SK-N-SH (cell line): ENCODE results near the gene OR2C1. TPM values are rescaled to one million over a fixed set of nuclear protein-coding genes. Genes with fewer than 3 reads are reported as not detected.

Experiments
- CTCF ChIA-PET: fragments of 300-600, 350-600 bp; formaldehyde crosslinking; extraction: SDS; loops from one replicate; lab custom pipeline; 2021; lab: Yijun Ruan, JAX
- POLR2A ChIA-PET: fragments of 350-600 bp; sonication (Branson Sonifier 250); formaldehyde crosslinking; extraction: SDS; loops from one replicate; lab custom pipeline; 2020; ENCODE audit warnings: antibody characterized with exemption, inconsistent platforms; lab: Yijun Ruan, JAX
- DNase-seq: peaks from one replicate; pipeline ENCODE4 v3.0.0; 2012
- H2AFZ ChIP-seq: fragments of 200-600 bp; sonication (generic); 2 replicates; pipeline ENCODE4 v1.8.1; 2016; ENCODE audit warnings: antibody characterized with exemption, mild to moderate bottlenecking, low read depth
- H3F3A ChIP-seq: fragments of 200-600 bp; sonication (generic); replicated peaks from 2 replicates; pipeline ENCODE3; 2016; ENCODE audit warnings: antibody characterized with exemption, mild to moderate bottlenecking; ENCODE audit not compliant: insufficient read depth
- H3K27ac ChIP-seq, 2 experiments: fragments of 200-500 bp in 1 of 2; fragments of 200-600 bp in 1 of 2; sonication (Bioruptor generic) in 1 of 2; sonication (generic), shearing (Covaris generic) in 1 of 2; 2 replicates each; pipeline versions ENCODE4 v1.5.1 to v1.6.1; 2014 to 2016; ENCODE audit warnings: low read depth in 2 of 2, inconsistent platforms in 1 of 2, low read length in 1 of 2, mild to moderate bottlenecking in 1 of 2, mixed read lengths in 1 of 2
- H3K27me3 ChIP-seq: fragments of 200-600 bp; sonication (generic), shearing (Covaris generic); 2 replicates; pipeline ENCODE4 v1.6.1; 2016; ENCODE audit warnings: mixed run types; ENCODE audit not compliant: insufficient read depth
- H3K36me3 ChIP-seq, 2 experiments: fragments of 200-500 bp in 1 of 2; fragments of 200-600 bp in 1 of 2; sonication (Bioruptor generic) in 1 of 2; sonication (generic) in 1 of 2; replicated peaks in 1 of 2; 2 replicates each; pipeline versions ENCODE3 to v1.5.1; 2014 to 2016; ENCODE audit warnings: low read length in 1 of 2, mild to moderate bottlenecking in 1 of 2; ENCODE audit not compliant: insufficient read depth in 2 of 2, control insufficient read depth in 1 of 2
- H3K4me1 ChIP-seq, 2 experiments: fragments of 200-500 bp in 1 of 2; fragments of 200-600 bp in 1 of 2; sonication (Bioruptor generic) in 1 of 2; sonication (generic), shearing (Covaris generic) in 1 of 2; 2 replicates each; pipeline versions ENCODE4 v1.5.1 to v1.6.1; 2014 to 2016; ENCODE audit warnings: low read depth in 1 of 2, low read length in 1 of 2, mixed run types in 1 of 2; ENCODE audit not compliant: insufficient read depth in 2 of 2, control insufficient read depth in 1 of 2
- H3K4me2 ChIP-seq: fragments of 200-600 bp; sonication (generic), shearing (Covaris generic); 2 replicates; pipeline ENCODE4 v1.6.1; 2017; ENCODE audit warnings: mixed run types
- H3K4me3 ChIP-seq, 2 experiments: fragments of 200-500 bp in 1 of 2; fragments of 200-600 bp in 1 of 2; sonication (Bioruptor generic) in 1 of 2; sonication (generic), shearing (Covaris generic) in 1 of 2; 2 replicates each; pipeline versions ENCODE4 v1.5.1 to v1.8.1; 2014 to 2016; ENCODE audit warnings: low read depth in 2 of 2, inconsistent platforms in 1 of 2, low read length in 1 of 2, mild to moderate bottlenecking in 1 of 2, mixed read lengths in 1 of 2, moderate library complexity in 1 of 2
- H3K79me2 ChIP-seq: fragments of 200-600 bp; sonication (generic); 2 replicates; pipeline ENCODE4 v1.8.1; 2017; ENCODE audit warnings: mild to moderate bottlenecking; ENCODE audit not compliant: insufficient read depth
- H3K9ac ChIP-seq: fragments of 200-600 bp; sonication (generic); 2 replicates; pipeline ENCODE4 v1.6.1; 2017; ENCODE audit warnings: mixed run types
- H3K9me2 ChIP-seq: fragments of 200-600 bp; sonication (generic); 2 replicates; pipeline ENCODE4 v1.6.1; 2017; ENCODE audit warnings: mixed run types
- H3K9me3 ChIP-seq: fragments of 200-600 bp; sonication (generic); 2 replicates; pipeline ENCODE4 v1.6.1; 2017; ENCODE audit warnings: mixed run types, mild to moderate bottlenecking, moderate library complexity
- H4K20me1 ChIP-seq: fragments of 200-600 bp; sonication (generic); 2 replicates; pipeline ENCODE4 v1.6.1; 2017; ENCODE audit warnings: mild to moderate bottlenecking, mixed run types; ENCODE audit not compliant: insufficient read depth
- FOSL2 ChIP-seq: IDR thresholded peaks from 2 replicates; pipeline ENCODE4 v1.4.0; 2012; ENCODE audit warnings: low read depth, mild to moderate bottlenecking, moderate library complexity, borderline replicate concordance
- FOXM1 ChIP-seq: IDR thresholded peaks from 2 replicates; pipeline ENCODE4 v1.4.0; 2012; ENCODE audit warnings: low read depth, mild to moderate bottlenecking
- GATA2 ChIP-seq: sonication (generic); formaldehyde crosslinking; IDR thresholded peaks from 2 replicates; pipeline ENCODE4 v1.5.0; 2020; ENCODE audit warnings: mild to moderate bottlenecking, missing genetic modification reagents
- MXI1 ChIP-seq: IDR thresholded peaks from 2 replicates; pipeline ENCODE4 v1.6.1; 2012; ENCODE audit warnings: mild to moderate bottlenecking, low read depth, low read length, improper control_type of control experiment
- NRF1 ChIP-seq: IDR thresholded peaks from 2 replicates; pipeline ENCODE4 v1.6.1; 2012; ENCODE audit warnings: low read depth, mild to moderate bottlenecking, low read length
- RCOR1 ChIP-seq: fragments of 150-350 bp; IDR thresholded peaks from 2 replicates; pipeline ENCODE4 v1.6.1; 2017; ENCODE audit warnings: antibody characterized with exemption, low read length
- SMC3 ChIP-seq: IDR thresholded peaks from 2 replicates; pipeline ENCODE4 v1.6.1; 2012; ENCODE audit warnings: low read depth, low read length, improper control_type of control experiment
- TAF1 ChIP-seq: IDR thresholded peaks from 2 replicates; pipeline ENCODE4 v1.6.1; 2012; ENCODE audit warnings: low read depth, mild to moderate bottlenecking, low read length, moderate library complexity, borderline replicate concordance
- WGBS: methylation state at CpG from one replicate; pipeline ENCODE4 v1.1.6; 2017; ENCODE audit warnings: low lambda C conversion rate; 5-methylcytosine and 5-hydroxymethylcytosine counted together
- polyA plus RNA-seq, 3 experiments: library from polyadenylated mRNA; depleted of rRNA; stranded (reverse); fragments of >200 nt; gene quantifications; 2 replicates each; pipeline ENCODE4 v1.2.3, GENCODE V29; 2012
- TF ChIP-seq, protein P1 (sequence below): IDR thresholded peaks from 2 replicates; pipeline ENCODE4 v1.4.0; 2012; ENCODE audit warnings: low read depth, borderline replicate concordance
- TF ChIP-seq, protein P2 (sequence below): fragments of 150-350 bp; IDR thresholded peaks from 2 replicates; pipeline ENCODE4 v1.6.1; 2017; ENCODE audit warnings: antibody characterized with exemption, low read length, low read depth, borderline replicate concordance
- TF ChIP-seq, protein P3 (sequence below): fragments of 200-600 bp; sonication (generic); IDR thresholded peaks from 2 replicates; pipeline ENCODE4 v1.6.1; 2017; ENCODE audit warnings: antibody characterized with exemption, mild to moderate bottlenecking, moderate library complexity

OR2C1 gene
- polyA plus RNA-seq, 1 of the 3 experiments (the other 2 are of a cell fraction) = not detected

DNA sequence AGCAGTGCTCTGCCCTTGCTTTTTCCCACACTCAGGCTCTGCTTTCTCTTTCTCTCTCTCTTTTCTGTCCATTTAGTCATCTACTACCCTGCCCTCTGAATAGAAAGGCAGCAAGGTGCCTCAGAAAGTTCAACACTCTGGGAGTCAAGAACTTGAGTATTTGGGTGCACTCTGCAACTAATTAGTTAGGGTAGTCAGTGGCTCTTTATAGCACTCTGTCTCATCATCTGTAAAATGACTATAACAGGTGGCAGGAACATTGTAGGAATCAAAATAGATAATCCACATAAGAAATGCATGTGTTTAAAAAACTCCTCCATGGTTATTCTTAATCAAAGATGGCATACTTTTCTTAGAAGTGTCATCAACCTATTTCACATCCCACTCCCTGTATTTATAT is 7.2 kb downstream of the OR2C1 start:
- Histone ChIP-seq H3K4me3 (no peak overlapping the region), H4K20me1 (no peaks in the 10 kb centered on the region), H3F3A (no peaks in the 10 kb centered on the region), H3K27ac (no peak overlapping the region), H3K9me3 (no peaks in the 10 kb centered on the region; the same call in 1 of the 2 replicates), H3K36me3 (no peaks in the 10 kb centered on the region), H3K27me3 (no peaks in the 10 kb centered on the region), H2AFZ (no peak overlapping the region), H3K9me2 (no peaks in the 10 kb centered on the region), H3K9ac (no peak overlapping the region), H3K79me2 (peaks cover 5% of the 10 kb centered on the region; the same call in 1 of the 2 replicates), H3K4me1 (no peaks in the 10 kb centered on the region; a peak in 1 of 4 replicates), H3K4me2 (no peak overlapping the region)
- TF ChIP-seq NRF1 (no peak), MXI1 (no peak), GATA2 (CRISPR knock-in tag) (no peak), RCOR1 (no peak)
- TF ChIP-seq, protein P1, sequence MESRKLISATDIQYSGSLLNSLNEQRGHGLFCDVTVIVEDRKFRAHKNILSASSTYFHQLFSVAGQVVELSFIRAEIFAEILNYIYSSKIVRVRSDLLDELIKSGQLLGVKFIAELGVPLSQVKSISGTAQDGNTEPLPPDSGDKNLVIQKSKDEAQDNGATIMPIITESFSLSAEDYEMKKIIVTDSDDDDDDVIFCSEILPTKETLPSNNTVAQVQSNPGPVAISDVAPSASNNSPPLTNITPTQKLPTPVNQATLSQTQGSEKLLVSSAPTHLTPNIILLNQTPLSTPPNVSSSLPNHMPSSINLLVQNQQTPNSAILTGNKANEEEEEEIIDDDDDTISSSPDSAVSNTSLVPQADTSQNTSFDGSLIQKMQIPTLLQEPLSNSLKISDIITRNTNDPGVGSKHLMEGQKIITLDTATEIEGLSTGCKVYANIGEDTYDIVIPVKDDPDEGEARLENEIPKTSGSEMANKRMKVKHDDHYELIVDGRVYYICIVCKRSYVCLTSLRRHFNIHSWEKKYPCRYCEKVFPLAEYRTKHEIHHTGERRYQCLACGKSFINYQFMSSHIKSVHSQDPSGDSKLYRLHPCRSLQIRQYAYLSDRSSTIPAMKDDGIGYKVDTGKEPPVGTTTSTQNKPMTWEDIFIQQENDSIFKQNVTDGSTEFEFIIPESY = no peak
- no peak for DNase-seq
- ChIA-PET POLR2A (no interaction called here), CTCF (no interaction called here)

DNA sequence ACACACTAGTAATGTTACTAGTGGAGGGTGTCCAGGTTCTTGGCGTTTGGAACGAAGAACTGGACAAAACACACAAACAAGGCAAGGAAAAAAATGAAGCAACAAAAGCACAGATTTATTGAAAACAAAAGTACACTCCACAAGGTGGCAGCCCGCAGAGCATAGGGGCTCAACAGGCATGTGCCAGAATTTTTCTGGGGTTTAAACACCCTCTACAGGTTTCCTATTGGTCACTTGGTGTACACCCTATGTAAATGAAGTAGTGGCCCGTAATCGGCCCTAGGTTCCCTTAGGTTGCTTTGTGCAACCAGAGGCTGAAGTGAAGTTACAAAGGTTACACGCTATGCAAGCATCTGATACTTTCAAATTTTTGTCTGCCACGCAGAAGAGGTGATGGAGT is 8.1 kb downstream of the OR2C1 start:
- Histone ChIP-seq H2AFZ (no peak overlapping the region), H3K9me2 (no peaks in the 10 kb centered on the region), H3K79me2 (peaks cover 5% of the 10 kb centered on the region; the same call in 1 of the 2 replicates), H3K9me3 (no peaks in the 10 kb centered on the region; the same call in 1 of the 2 replicates), H4K20me1 (no peaks in the 10 kb centered on the region), H3K4me3 (no peak overlapping the region; a peak in 1 of 4 replicates), H3K9ac (no peak overlapping the region), H3K4me1 (no peaks in the 10 kb centered on the region; a peak in 1 of 4 replicates), H3K36me3 (no peaks in the 10 kb centered on the region), H3F3A (no peaks in the 10 kb centered on the region), H3K27me3 (no peaks in the 10 kb centered on the region), H3K27ac (no peak overlapping the region), H3K4me2 (no peak overlapping the region)
- ChIA-PET CTCF (no interaction called here), POLR2A (no interaction called here)
- no peak for TF ChIP-seq FOXM1
- no peak for TF ChIP-seq SMC3
- TF ChIP-seq, protein P2, sequence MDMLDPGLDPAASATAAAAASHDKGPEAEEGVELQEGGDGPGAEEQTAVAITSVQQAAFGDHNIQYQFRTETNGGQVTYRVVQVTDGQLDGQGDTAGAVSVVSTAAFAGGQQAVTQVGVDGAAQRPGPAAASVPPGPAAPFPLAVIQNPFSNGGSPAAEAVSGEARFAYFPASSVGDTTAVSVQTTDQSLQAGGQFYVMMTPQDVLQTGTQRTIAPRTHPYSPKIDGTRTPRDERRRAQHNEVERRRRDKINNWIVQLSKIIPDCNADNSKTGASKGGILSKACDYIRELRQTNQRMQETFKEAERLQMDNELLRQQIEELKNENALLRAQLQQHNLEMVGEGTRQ = no peak
- TF ChIP-seq, protein P3, sequence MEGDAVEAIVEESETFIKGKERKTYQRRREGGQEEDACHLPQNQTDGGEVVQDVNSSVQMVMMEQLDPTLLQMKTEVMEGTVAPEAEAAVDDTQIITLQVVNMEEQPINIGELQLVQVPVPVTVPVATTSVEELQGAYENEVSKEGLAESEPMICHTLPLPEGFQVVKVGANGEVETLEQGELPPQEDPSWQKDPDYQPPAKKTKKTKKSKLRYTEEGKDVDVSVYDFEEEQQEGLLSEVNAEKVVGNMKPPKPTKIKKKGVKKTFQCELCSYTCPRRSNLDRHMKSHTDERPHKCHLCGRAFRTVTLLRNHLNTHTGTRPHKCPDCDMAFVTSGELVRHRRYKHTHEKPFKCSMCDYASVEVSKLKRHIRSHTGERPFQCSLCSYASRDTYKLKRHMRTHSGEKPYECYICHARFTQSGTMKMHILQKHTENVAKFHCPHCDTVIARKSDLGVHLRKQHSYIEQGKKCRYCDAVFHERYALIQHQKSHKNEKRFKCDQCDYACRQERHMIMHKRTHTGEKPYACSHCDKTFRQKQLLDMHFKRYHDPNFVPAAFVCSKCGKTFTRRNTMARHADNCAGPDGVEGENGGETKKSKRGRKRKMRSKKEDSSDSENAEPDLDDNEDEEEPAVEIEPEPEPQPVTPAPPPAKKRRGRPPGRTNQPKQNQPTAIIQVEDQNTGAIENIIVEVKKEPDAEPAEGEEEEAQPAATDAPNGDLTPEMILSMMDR = no peak
- no peak for TF ChIP-seq FOSL2
- TF ChIP-seq TAF1 = no peak
- DNase-seq = no peak
- 78% methylated on average over 7 of the region's 7 CpGs for WGBS
